Body of pancreas (tissue), 4 donors: Measurements from ENCODE around the gene HES7. TPM values are rescaled to one million over a fixed set of nuclear protein-coding genes. Genes with fewer than 3 reads are reported as not detected.
"Not testable (repeated sequence)": the region's sequence is repeated elsewhere in the genome, so short reads cannot be mapped to it uniquely, and the experiment has no call there.

Experiments
- ATAC-seq: fragments of 150-250 bp; one replicate; pipeline ENCODE4 v1.9.1; 2016
- DNase-seq, 4 donors: peaks; one replicate each; pipeline ENCODE4 v3.0.0-alpha.2; 2019
- H3K27ac ChIP-seq, 4 donors: fragments of 200-600 bp; sonication (generic); 1 replicate in 3 of 4; 2 replicates in 1 of 4; pipeline versions ENCODE4 v1.5.1 to v1.6.1; 2016 to 2019; ENCODE audit warnings: mild to moderate bottlenecking in 1 of 4, mixed read lengths in 1 of 4, moderate library complexity in 1 of 4
- H3K27me3 ChIP-seq, 2 donors: fragments of 200-600 bp; sonication (generic); one replicate each; pipeline ENCODE4 v1.6.0; 2016; ENCODE audit warnings: mild to moderate bottlenecking in 1 of 2
- H3K36me3 ChIP-seq, 2 donors: fragments of 200-600 bp; sonication (generic); replicated peaks in 1 of 2; 2 replicates each; pipeline ENCODE4 v1.5.1; 2016; ENCODE audit warnings: low read depth in 2 of 2; ENCODE audit not compliant: insufficient read depth in 1 of 2
- H3K4me1 ChIP-seq: fragments of 200-600 bp; sonication (generic); one replicate; pipeline ENCODE4 v1.6.0; 2016
- H3K4me3 ChIP-seq, 2 donors: fragments of 200-600 bp; sonication (generic); 1 replicate in 1 of 2; 2 replicates in 1 of 2; pipeline ENCODE4 v1.5.1; 2016 to 2019
- H3K9me3 ChIP-seq, 3 donors: fragments of 200-600 bp; sonication (generic); 1 replicate in 2 of 3; 2 replicates in 1 of 3; pipeline ENCODE4 v1.5.1; 2016
- CTCF ChIP-seq, 7 experiments: fragments of 450-650 bp in 4 of 7; fragments of 200-600 bp in 3 of 7; sonication (generic) in 3 of 7; IDR thresholded peaks; one replicate each; pipeline ENCODE4 v1.5.1; 2016 to 2019; ENCODE audit warnings: antibody characterized with exemption in 7 of 7
- POLR2A ChIP-seq, 3 donors: fragments of 450-650 bp; IDR thresholded peaks; one replicate each; pipeline ENCODE4 v1.6.1; 2016; ENCODE audit warnings: antibody characterized with exemption in 3 of 3, mild to moderate bottlenecking in 2 of 3
- WGBS, 2 donors: methylation state at CpG; one replicate each; pipeline ENCODE4 v1.1.5; 2017; 5-methylcytosine and 5-hydroxymethylcytosine counted together
- intact Hi-C: fragments of 100-400 bp; cut with DNase I; formaldehyde crosslinking; loops from one replicate; pipeline ENCODE4 v1.15.1; 2023
- total RNA-seq, 2 donors: library from RNA; depleted of rRNA; stranded (reverse); fragments of >200 nt; gene quantifications; one replicate each; pipeline ENCODE4 v1.1.0, GENCODE V29; 2016

Gene HES7
- total RNA-seq, 2 donors from 2014 or later = not detected

GRCh38 chr17:8079291-8080207 is 44.4 kb downstream of the HES7 start:
- no peak overlapping the region for H3K27ac ChIP-seq
- peaks cover 0 to 25% of the 10 kb centered on the region in 2 donors for H3K27me3 ChIP-seq
- peak; percentile 87 for ATAC-seq

GRCh38 chr17:8077939-8078338 is 46.0 kb downstream of the HES7 start:
- DNase-seq, H3K36me3 ChIP-seq, H3K9me3 ChIP-seq, H3K4me3 ChIP-seq, intact Hi-C loops, ATAC-seq, H3K27ac ChIP-seq: not testable (repeated sequence)
- 73 to 76% methylated on average over 4 to 5 of the region's 5 CpGs for WGBS, 2 donors
- Histone ChIP-seq H3K4me1 (peaks cover 25% of the 10 kb centered on the region), H3K27me3 (peaks cover 1 to 34% of the 10 kb centered on the region in 2 donors)

More at GRCh38 chr17:8079291-8080207, 44.4 kb downstream of the HES7 start:
- Histone ChIP-seq H3K4me1 (peaks cover 14% of the 10 kb centered on the region), H3K4me3 (no peak overlapping the region), H3K9me3 (no peaks in the 10 kb centered on the region), H3K36me3 (no peaks in the 10 kb centered on the region)
- intact Hi-C loops = loop anchor here (10.0 kb wide), 1 partner anchor 225 kb away; no protein-coding TSS in a partner anchor
- 0 to 1% methylated on average over 11 to 79 of the region's 87 CpGs for WGBS, 2 donors
- DNase-seq = peak; percentile 61 to 75 (median 70)
- TF ChIP-seq POLR2A (IDR thresholded peaks at IDR 0.05) = no peak
- TF ChIP-seq CTCF (IDR thresholded peaks at IDR 0.05) = peak; percentile 67 to 90 (median 79)

- ATAC-seq (no peak), DNase-seq (no peak)
- Histone ChIP-seq H3K4me1 (peaks cover 34% of the 10 kb centered on the region), H3K4me3 (no peak overlapping the region), H3K9me3 (no peaks in the 10 kb centered on the region), H3K27ac (no peak overlapping the region), H3K27me3 (peaks cover 4 to 46% of the 10 kb centered on the region in 2 donors), H3K36me3 (no peaks in the 10 kb centered on the region)
- WGBS, 2 donors = 64 to 73% methylated on average over 12 to 13 of the region's 13 CpGs
- TF ChIP-seq POLR2A (IDR thresholded peaks at IDR 0.05) (no peak), CTCF (IDR thresholded peaks at IDR 0.05) (no peak)
- intact Hi-C loops = no loop called here
Observed at GRCh38 chr17:8076502-8077266, 47.2 kb downstream of the HES7 start.

GRCh38 chr17:8075574-8076342 is 48.1 kb downstream of the HES7 start:
- ATAC-seq (no peak), DNase-seq (no peak)
- 60 to 78% methylated on average over 7 to 14 of the region's 14 CpGs for WGBS, 2 donors
- no peaks in the 10 kb centered on the region for H3K9me3 ChIP-seq
- H3K27ac ChIP-seq = no peak overlapping the region
- intact Hi-C loops = no loop called here
- H3K4me1 ChIP-seq = peaks cover 34% of the 10 kb centered on the region
- peaks cover 4 to 50% of the 10 kb centered on the region in 2 donors for H3K27me3 ChIP-seq
- TF ChIP-seq CTCF (IDR thresholded peaks at IDR 0.05) (no peak), POLR2A (IDR thresholded peaks at IDR 0.05) (no peak)
- no peaks in the 10 kb centered on the region for H3K36me3 ChIP-seq
- H3K4me3 ChIP-seq = no peak overlapping the region
